IMR-90 (cell line): ENCODE measurements around the gene ZSCAN10.

Source experiments
- FOS ChIP-seq: fragments of 150-350 bp; IDR thresholded peaks from 2 replicates; pipeline ENCODE4 v1.6.1; 2016; ENCODE audit warnings: low read depth, low read length
- POLR2A ChIP-seq: IDR thresholded peaks from 2 replicates; pipeline ENCODE4 v1.6.1; 2012; ENCODE audit warnings: mild to moderate bottlenecking, low read depth, low read length
- TF ChIP-seq, protein P1 (sequence below): conservative IDR thresholded peaks from 2 replicates; pipeline ENCODE4 v1.5.1; 2012; ENCODE audit warnings: mild to moderate bottlenecking, low read depth, low read length, improper control_type of control experiment
- TF ChIP-seq, protein P2 (sequence below): fragments of 150-350 bp; IDR thresholded peaks from 2 replicates; pipeline ENCODE4 v1.6.1; 2017; ENCODE audit warnings: mild to moderate bottlenecking, antibody characterized with exemption, low read length, low read depth

- TF ChIP-seq FOS = no peak
- TF ChIP-seq, protein P1, sequence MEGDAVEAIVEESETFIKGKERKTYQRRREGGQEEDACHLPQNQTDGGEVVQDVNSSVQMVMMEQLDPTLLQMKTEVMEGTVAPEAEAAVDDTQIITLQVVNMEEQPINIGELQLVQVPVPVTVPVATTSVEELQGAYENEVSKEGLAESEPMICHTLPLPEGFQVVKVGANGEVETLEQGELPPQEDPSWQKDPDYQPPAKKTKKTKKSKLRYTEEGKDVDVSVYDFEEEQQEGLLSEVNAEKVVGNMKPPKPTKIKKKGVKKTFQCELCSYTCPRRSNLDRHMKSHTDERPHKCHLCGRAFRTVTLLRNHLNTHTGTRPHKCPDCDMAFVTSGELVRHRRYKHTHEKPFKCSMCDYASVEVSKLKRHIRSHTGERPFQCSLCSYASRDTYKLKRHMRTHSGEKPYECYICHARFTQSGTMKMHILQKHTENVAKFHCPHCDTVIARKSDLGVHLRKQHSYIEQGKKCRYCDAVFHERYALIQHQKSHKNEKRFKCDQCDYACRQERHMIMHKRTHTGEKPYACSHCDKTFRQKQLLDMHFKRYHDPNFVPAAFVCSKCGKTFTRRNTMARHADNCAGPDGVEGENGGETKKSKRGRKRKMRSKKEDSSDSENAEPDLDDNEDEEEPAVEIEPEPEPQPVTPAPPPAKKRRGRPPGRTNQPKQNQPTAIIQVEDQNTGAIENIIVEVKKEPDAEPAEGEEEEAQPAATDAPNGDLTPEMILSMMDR = no peak
- TF ChIP-seq POLR2A = no peak
- TF ChIP-seq, protein P2, sequence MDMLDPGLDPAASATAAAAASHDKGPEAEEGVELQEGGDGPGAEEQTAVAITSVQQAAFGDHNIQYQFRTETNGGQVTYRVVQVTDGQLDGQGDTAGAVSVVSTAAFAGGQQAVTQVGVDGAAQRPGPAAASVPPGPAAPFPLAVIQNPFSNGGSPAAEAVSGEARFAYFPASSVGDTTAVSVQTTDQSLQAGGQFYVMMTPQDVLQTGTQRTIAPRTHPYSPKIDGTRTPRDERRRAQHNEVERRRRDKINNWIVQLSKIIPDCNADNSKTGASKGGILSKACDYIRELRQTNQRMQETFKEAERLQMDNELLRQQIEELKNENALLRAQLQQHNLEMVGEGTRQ = no peak
These were observed 13.1 kb downstream of the ZSCAN10 start for GRCh38 chr16:3085868-3086595.
